PC-3 (cell line): ENCODE data around the gene RAI1. TPM values are rescaled to one million over a fixed set of nuclear protein-coding genes. Genes with fewer than 3 reads are reported as not detected.
A peak's percentile ranks its signal among the peaks of the same experiment; 100 is the strongest.

Experiments used
- ATAC-seq: fragments of 200-7000 bp; cut with Tn5 transposase; 2 replicates; pipeline ENCODE4 v1.9.1; 2020; ENCODE audit warnings: mild to moderate bottlenecking, moderate library complexity
- BruUV-seq: library from RNA; stranded (reverse); fragments of 400-500 nt; replicated peaks from 2 replicates; lab custom pipeline; 2021; lab: Mats Ljungman, UMichigan
- CTCF ChIA-PET: fragments of 300-600 bp; sonication (Branson Sonifier 250); formaldehyde crosslinking; loops from one replicate; lab custom pipeline; 2022; ENCODE audit warnings: antibody characterized with exemption; lab: Charles Lee
- POLR2A ChIA-PET: fragments of 300-600 bp; sonication (Branson Sonifier 250); formaldehyde crosslinking; loops from one replicate; lab custom pipeline; 2022; ENCODE audit warnings: antibody characterized with exemption; ENCODE audit not compliant: unreplicated experiment; lab: Charles Lee
- DNase-seq: peaks from one replicate; pipeline ENCODE4 v3.0.0-alpha.2; 2015
- H2AFZ ChIP-seq: fragments of 300-600 bp; sonication (generic); 2 replicates; pipeline ENCODE4 v1.6.0; 2016; ENCODE audit warnings: antibody characterized with exemption, low read length
- H3F3A ChIP-seq: fragments of 300-600 bp; sonication (generic); one replicate; pipeline ENCODE4 v1.6.0; 2017; ENCODE audit warnings: antibody characterized with exemption, low read length, control low read depth, mild to moderate bottlenecking; ENCODE audit not compliant: unreplicated experiment
- H3K27ac ChIP-seq: fragments of 300-600 bp; sonication (generic); 2 replicates; pipeline ENCODE4 v1.5.1; 2016; ENCODE audit warnings: mild to moderate bottlenecking, low read length
- H3K27me3 ChIP-seq: fragments of 300-600 bp; sonication (generic); 2 replicates; pipeline ENCODE4 v1.6.1; 2016; ENCODE audit warnings: low read length, mixed read lengths
- H3K36me3 ChIP-seq: fragments of 300-600 bp; sonication (generic); 2 replicates; pipeline ENCODE4 v1.6.1; 2016; ENCODE audit warnings: low read depth, mixed run types, low read length, mixed read lengths
- H3K4me1 ChIP-seq: fragments of 300-600 bp; sonication (generic); 2 replicates; pipeline ENCODE4 v1.5.1; 2016; ENCODE audit warnings: low read length; ENCODE audit not compliant: insufficient read depth
- H3K4me2 ChIP-seq: fragments of 300-600 bp; sonication (generic); 2 replicates; pipeline ENCODE4 v1.6.0; 2016; ENCODE audit warnings: low read length
- H3K4me3 ChIP-seq: fragments of 300-600 bp; sonication (generic); 2 replicates; pipeline ENCODE4 v1.5.1; 2016; ENCODE audit warnings: mild to moderate bottlenecking, low read length, mixed read lengths
- H3K79me2 ChIP-seq: fragments of 300-600 bp; sonication (generic); 2 replicates; pipeline ENCODE4 v1.6.1; 2017; ENCODE audit warnings: low read length, mixed read lengths
- H3K9ac ChIP-seq: fragments of 300-600 bp; sonication (generic); 2 replicates; pipeline ENCODE4 v1.6.0; 2016; ENCODE audit warnings: mild to moderate bottlenecking, low read length
- H3K9me2 ChIP-seq: fragments of 300-600 bp; sonication (generic); replicated peaks from 2 replicates; pipeline ENCODE4 v1.6.1; 2016; ENCODE audit warnings: mixed run types, low read length, mixed read lengths
- H3K9me3 ChIP-seq: fragments of 300-600 bp; sonication (generic); 2 replicates; pipeline ENCODE4 v1.6.1; 2016; ENCODE audit warnings: low read length, mixed read lengths
- H4K20me1 ChIP-seq: fragments of 300-600 bp; sonication (generic); 2 replicates; pipeline ENCODE4 v1.6.1; 2016; ENCODE audit warnings: low read length, mixed read lengths
- CTCF ChIP-seq: fragments of 300-600 bp; sonication (generic); conservative IDR thresholded peaks from 2 replicates; pipeline ENCODE4 v1.5.1; 2017; ENCODE audit warnings: antibody characterized with exemption, low read depth, mild to moderate bottlenecking, low read length
- EZH2 ChIP-seq: fragments of 300-600 bp; sonication (generic); IDR thresholded peaks from one replicate; pipeline ENCODE4 v1.6.1; 2017; ENCODE audit warnings: antibody characterized with exemption, mild to moderate bottlenecking, low read length; ENCODE audit not compliant: unreplicated experiment
- EZH2phosphoT487 ChIP-seq: fragments of 300-600 bp; sonication (generic); IDR thresholded peaks from 2 replicates; pipeline ENCODE4 v1.6.1; 2018; ENCODE audit warnings: mild to moderate bottlenecking, antibody characterized with exemption, low read length, borderline replicate concordance
- intact Hi-C: fragments of 100-400 bp; cut with micrococcal nuclease; formaldehyde crosslinking; loops from 2 replicates; pipeline ENCODE4 v1.9.0; 2023
- total RNA-seq: library from RNA; depleted of rRNA; stranded (reverse); fragments of >200 nt; gene quantifications from 2 replicates; pipeline ENCODE4 v1.2.3, GENCODE V29; 2014

The RAI1 gene
- total RNA-seq, 1 experiment from 2014 or later = 33.0 TPM

DNA sequence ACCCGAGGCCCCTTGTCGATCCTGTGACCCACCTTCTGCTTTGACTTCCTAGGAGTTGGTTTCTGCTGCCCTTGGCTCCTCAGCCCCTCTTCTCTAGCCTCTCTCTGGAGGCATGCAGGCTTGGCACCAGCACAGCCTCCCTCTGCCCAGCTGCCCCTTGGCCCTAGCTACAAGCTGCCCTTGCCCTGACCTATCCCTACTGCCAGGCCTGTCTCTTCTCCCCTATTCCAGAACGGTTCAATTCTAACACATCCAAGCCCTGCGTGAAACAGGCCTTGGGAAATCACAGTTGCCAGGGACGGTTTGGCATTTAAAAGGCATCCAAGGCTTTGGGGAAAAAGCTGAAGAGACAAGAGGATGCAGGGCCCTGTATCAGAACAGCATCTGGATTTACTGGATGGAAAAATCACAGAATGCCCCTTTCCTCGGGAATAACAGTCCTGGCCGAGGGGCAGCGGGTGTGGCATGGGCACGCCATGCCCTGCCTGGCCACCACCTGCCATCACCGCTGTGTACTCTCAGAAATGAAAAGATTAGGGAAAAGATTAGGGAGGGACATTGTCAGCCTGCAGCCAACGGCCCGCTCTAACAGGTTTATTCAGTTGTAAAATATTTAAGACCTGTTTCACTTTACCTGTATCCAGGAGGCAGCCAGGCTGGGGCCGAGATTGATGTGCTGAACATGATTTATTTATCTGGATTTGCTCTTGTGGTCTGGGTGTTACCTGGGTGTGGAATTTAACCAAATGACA lies 15.8 kb downstream of the RAI1 start:
- DNase-seq = peak; percentile 47
- TF ChIP-seq CTCF = no peak
- no peak for TF ChIP-seq EZH2
- no peak for TF ChIP-seq EZH2phosphoT487
- ChIA-PET CTCF (no interaction called here), POLR2A (no interaction called here)
- Histone ChIP-seq H3K9me2 (no peaks in the 10 kb centered on the region), H3K9me3 (no peaks in the 10 kb centered on the region), H3K36me3 (no peaks in the 10 kb centered on the region; the same call in 1 of the 2 replicates), H3K27me3 (no peaks in the 10 kb centered on the region), H3K27ac (peak overlapping the region; percentile 43), H3K4me3 (no peak overlapping the region), H3F3A (peaks cover 9% of the 10 kb centered on the region), H2AFZ (no peak overlapping the region), H3K9ac (no peak overlapping the region), H3K4me1 (peaks cover 53% of the 10 kb centered on the region), H3K4me2 (peak overlapping the region; percentile 17), H3K79me2 (peaks cover 87% of the 10 kb centered on the region), H4K20me1 (peaks cover 33% of the 10 kb centered on the region)
- BruUV-seq = no TSS peak
- intact Hi-C loops = no loop called here
- ATAC-seq = no peak

GRCh38 chr17:17698371-17698770 lies 17.1 kb downstream of the RAI1 start:
- Histone ChIP-seq H3K27me3 (no peaks in the 10 kb centered on the region), H3K79me2 (peaks cover 87% of the 10 kb centered on the region), H3K9me3 (no peaks in the 10 kb centered on the region), H3K4me3 (no peak overlapping the region), H3K4me1 (peaks cover 40% of the 10 kb centered on the region), H3F3A (no peaks in the 10 kb centered on the region), H3K36me3 (no peaks in the 10 kb centered on the region; the same call in 1 of the 2 replicates), H4K20me1 (peaks cover 42% of the 10 kb centered on the region), H3K9me2 (no peaks in the 10 kb centered on the region), H3K27ac (no peak overlapping the region), H2AFZ (no peak overlapping the region), H3K4me2 (no peak overlapping the region), H3K9ac (no peak overlapping the region)
- ChIA-PET CTCF (no interaction called here), POLR2A (no interaction called here)
- no peak for TF ChIP-seq EZH2
- no peak for TF ChIP-seq EZH2phosphoT487
- no peak for TF ChIP-seq CTCF
- intact Hi-C loops = no loop called here
- DNase-seq = no peak
- BruUV-seq = no TSS peak
- no peak for ATAC-seq

DNA sequence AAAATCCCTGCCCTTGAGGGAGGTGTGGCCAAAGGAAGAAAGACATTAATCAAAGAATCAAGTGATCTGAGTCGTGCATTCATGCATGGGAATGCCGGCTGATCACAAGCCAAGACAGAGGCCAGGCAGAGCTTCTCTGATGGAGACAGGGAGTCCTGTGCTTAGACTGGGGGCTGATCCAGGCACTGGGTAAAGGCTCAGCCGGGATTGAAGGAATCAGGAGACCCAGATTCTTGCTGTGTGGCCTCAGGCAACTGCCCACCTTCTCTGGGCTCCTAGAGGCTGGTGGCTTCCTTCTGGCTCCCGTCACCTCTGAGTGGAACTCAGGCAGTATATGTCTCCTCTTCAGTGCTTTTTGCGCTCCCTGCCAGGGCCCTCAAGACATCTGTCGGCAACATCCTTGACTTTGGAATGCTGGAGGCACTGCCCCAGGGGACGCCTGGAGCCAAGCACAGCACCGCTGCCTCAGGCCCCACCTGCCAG lies 17.7 kb downstream of the RAI1 start:
- no peak overlapping the region for H3K4me2 ChIP-seq

More for the DNA sequence above, 17.7 kb downstream of the RAI1 start:
- Histone ChIP-seq H3K9ac (no peak overlapping the region), H3F3A (no peaks in the 10 kb centered on the region), H3K36me3 (no peaks in the 10 kb centered on the region; the same call in 1 of the 2 replicates), H3K27ac (no peak overlapping the region), H3K9me3 (no peaks in the 10 kb centered on the region), H3K27me3 (no peaks in the 10 kb centered on the region), H3K4me1 (peaks cover 35% of the 10 kb centered on the region), H3K9me2 (no peaks in the 10 kb centered on the region), H4K20me1 (peaks cover 42% of the 10 kb centered on the region), H3K79me2 (peaks cover 91% of the 10 kb centered on the region), H3K4me3 (no peak overlapping the region), H2AFZ (no peak overlapping the region)
- BruUV-seq = no TSS peak
- POLR2A ChIA-PET = no interaction called here
- DNase-seq (no peak), ATAC-seq (no peak)
- TF ChIP-seq EZH2 (no peak), EZH2phosphoT487 (no peak), CTCF (no peak)
- CTCF ChIA-PET = no interaction called here
- intact Hi-C loops = no loop called here
